CD14-positive monocyte (primary cell): ENCODE results near the gene ADK. TPM values are rescaled to one million over a fixed set of nuclear protein-coding genes. Genes with fewer than 3 reads are reported as not detected.

Source experiments
- DNase-seq, 3 donors: peaks; one replicate each; pipeline ENCODE4 v3.0.0-alpha.2; 2011 to 2022
- H2AFZ ChIP-seq: 2 replicates; pipeline ENCODE4 v1.6.0; 2012; ENCODE audit warnings: mild to moderate bottlenecking, low read depth, low read length, inconsistent platforms; ENCODE audit not compliant: insufficient read depth, poor library complexity, severe bottlenecking
- H3K27ac ChIP-seq, 2 donors: 1 replicate in 1 of 2; 2 replicates in 1 of 2; pipeline ENCODE4 v1.5.1; 2012 to 2013; ENCODE audit warnings: low read length in 2 of 2, control low read depth in 1 of 2, inconsistent platforms in 1 of 2, low read depth in 1 of 2, mild to moderate bottlenecking in 1 of 2
- H3K27me3 ChIP-seq, 2 donors: one replicate each; pipeline versions ENCODE4 v1.6.0 to v1.6.1; 2011 to 2013; ENCODE audit warnings: low read length in 2 of 2; ENCODE audit not compliant: control insufficient read depth in 2 of 2, insufficient read depth in 2 of 2
- H3K36me3 ChIP-seq, 2 donors: replicated peaks in 1 of 2; 1 replicate in 1 of 2; 2 replicates in 1 of 2; pipeline versions ENCODE4 v1.5.1 to v1.6.1; 2012 to 2013; ENCODE audit warnings: low read length in 2 of 2, control low read depth in 1 of 2, inconsistent platforms in 1 of 2, mild to moderate bottlenecking in 1 of 2; ENCODE audit not compliant: insufficient read depth in 2 of 2, control insufficient read depth in 1 of 2
- H3K4me1 ChIP-seq, 2 donors: 1 replicate in 1 of 2; 2 replicates in 1 of 2; pipeline versions ENCODE4 v1.5.1 to v1.6.1; 2012 to 2013; ENCODE audit warnings: low read length in 2 of 2, control low read depth in 1 of 2, inconsistent platforms in 1 of 2, mild to moderate bottlenecking in 1 of 2, moderate library complexity in 1 of 2; ENCODE audit not compliant: insufficient read depth in 2 of 2, control insufficient read depth in 1 of 2
- H3K4me2 ChIP-seq: replicated peaks from 2 replicates; pipeline ENCODE3; 2012; ENCODE audit warnings: low read length, moderate library complexity, mild to moderate bottlenecking; ENCODE audit not compliant: poor library complexity, severe bottlenecking; ENCODE audit errors: extremely low read depth
- H3K4me3 ChIP-seq, 3 experiments: fragments of 200-600 bp in 1 of 3; sonication (generic) in 1 of 3; replicated peaks in 1 of 3; 1 replicate in 2 of 3; 2 replicates in 1 of 3; pipeline ENCODE4 v1.5.1; 2011 to 2013; ENCODE audit warnings: low read length in 3 of 3, mild to moderate bottlenecking in 3 of 3, control low read depth in 2 of 3, low read depth in 2 of 3, inconsistent platforms in 1 of 3, moderate library complexity in 1 of 3
- H3K79me2 ChIP-seq: 2 replicates; pipeline ENCODE4 v1.6.0; 2012; ENCODE audit warnings: mild to moderate bottlenecking, control low read depth, inconsistent platforms, low read length, moderate library complexity; ENCODE audit not compliant: insufficient read depth
- H3K9ac ChIP-seq: 2 replicates; pipeline ENCODE4 v1.6.0; 2017; ENCODE audit warnings: low read length, mild to moderate bottlenecking; ENCODE audit not compliant: insufficient read depth, poor library complexity, severe bottlenecking
- H3K9me3 ChIP-seq, 2 donors: replicated peaks in 1 of 2; 1 replicate in 1 of 2; 2 replicates in 1 of 2; pipeline versions ENCODE4 v1.5.1 to v1.6.1; 2012 to 2013; ENCODE audit warnings: low read length in 2 of 2, control low read depth in 1 of 2; ENCODE audit not compliant: control insufficient read depth in 1 of 2, insufficient read depth in 1 of 2
- H4K20me1 ChIP-seq: 2 replicates; pipeline ENCODE4 v1.6.0; 2012; ENCODE audit warnings: mild to moderate bottlenecking, low read length, control low read depth, moderate library complexity; ENCODE audit not compliant: insufficient read depth
- H3K27ac Mint-ChIP-seq, 7 donors: one replicate each; pipeline ENCODE4 v1.8.0; 2020; ENCODE audit warnings: mild to moderate bottlenecking in 7 of 7, mixed read lengths in 7 of 7, moderate library complexity in 6 of 7, inconsistent platforms in 2 of 7
- H3K27me3 Mint-ChIP-seq, 3 donors: one replicate each; pipeline ENCODE4 v1.8.0; 2021 to 2022; ENCODE audit warnings: low read depth in 3 of 3, mild to moderate bottlenecking in 3 of 3, mixed read lengths in 3 of 3, moderate library complexity in 3 of 3, inconsistent platforms in 1 of 3
- H3K36me3 Mint-ChIP-seq, 2 donors: one replicate each; pipeline ENCODE4 v1.8.0; 2020; ENCODE audit warnings: mixed read lengths in 2 of 2, inconsistent platforms in 1 of 2, mild to moderate bottlenecking in 1 of 2
- H3K4me1 Mint-ChIP-seq: one replicate; pipeline ENCODE4 v1.8.0; 2020; ENCODE audit warnings: mild to moderate bottlenecking, mixed read lengths
- H3K4me3 Mint-ChIP-seq, 2 donors: one replicate each; pipeline ENCODE4 v1.8.0; 2020; ENCODE audit warnings: mild to moderate bottlenecking in 2 of 2, mixed read lengths in 2 of 2, moderate library complexity in 1 of 2
- H3K9me3 Mint-ChIP-seq, 7 donors: one replicate each; pipeline ENCODE4 v1.8.0; 2020 to 2022; ENCODE audit warnings: mixed read lengths in 7 of 7, mild to moderate bottlenecking in 6 of 7, moderate library complexity in 6 of 7, inconsistent platforms in 2 of 7
- WGBS: methylation state at CpG from one replicate; pipeline ENCODE4 v1.1.5; 2013; ENCODE audit warnings: missing lambda C conversion rate; ENCODE audit not compliant: insufficient coverage; 5-methylcytosine and 5-hydroxymethylcytosine counted together
- intact Hi-C, 2 donors: fragments of 100-400 bp; cut with micrococcal nuclease; formaldehyde crosslinking; loops; one replicate each; pipeline versions ENCODE4 v1.15.0 to v1.15.1; 2023
- polyA plus RNA-seq, 3 donors: library from polyadenylated mRNA; depleted of rRNA in 1 of 3; unstranded in 2 of 3; stranded (reverse) in 1 of 3; fragments of 300-500 nt in 2 of 3; fragments of >200 nt in 1 of 3; fragmentation: Illumina TruSeq in 2 of 3; gene quantifications; 1 replicate in 2 of 3; 2 replicates in 1 of 3; pipeline ENCODE4 v1.2.3, GENCODE V29; 2012 to 2021
- TF ChIP-seq, protein P1 (sequence below): fragments of 200-600 bp; IDR thresholded peaks from one replicate; pipeline ENCODE4 v1.8.0; 2022; ENCODE audit warnings: antibody characterized with exemption, mild to moderate bottlenecking

ADK gene
- polyA plus RNA-seq, 3 donors, result 6.4 to 38.2 (median 35.7) TPM

DNA sequence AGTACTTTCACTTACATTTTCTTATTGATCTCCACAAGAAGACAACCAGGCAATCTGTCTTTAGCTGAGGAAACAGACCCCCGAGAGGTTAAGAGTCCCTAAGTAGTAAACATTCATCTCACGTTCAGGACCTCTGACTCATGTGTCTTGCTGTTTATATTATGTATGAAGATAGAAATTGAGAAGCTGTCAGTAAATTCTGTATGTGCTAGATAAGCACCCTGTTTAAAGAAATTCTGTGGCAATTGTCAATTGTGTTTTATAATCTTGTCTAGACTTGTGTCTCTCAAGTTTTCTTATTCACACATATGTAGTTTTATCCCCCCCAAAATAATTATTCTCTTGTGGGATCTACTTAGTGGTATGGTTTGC lies 14.5 kb downstream of the ADK start:
- TF ChIP-seq, protein P1, sequence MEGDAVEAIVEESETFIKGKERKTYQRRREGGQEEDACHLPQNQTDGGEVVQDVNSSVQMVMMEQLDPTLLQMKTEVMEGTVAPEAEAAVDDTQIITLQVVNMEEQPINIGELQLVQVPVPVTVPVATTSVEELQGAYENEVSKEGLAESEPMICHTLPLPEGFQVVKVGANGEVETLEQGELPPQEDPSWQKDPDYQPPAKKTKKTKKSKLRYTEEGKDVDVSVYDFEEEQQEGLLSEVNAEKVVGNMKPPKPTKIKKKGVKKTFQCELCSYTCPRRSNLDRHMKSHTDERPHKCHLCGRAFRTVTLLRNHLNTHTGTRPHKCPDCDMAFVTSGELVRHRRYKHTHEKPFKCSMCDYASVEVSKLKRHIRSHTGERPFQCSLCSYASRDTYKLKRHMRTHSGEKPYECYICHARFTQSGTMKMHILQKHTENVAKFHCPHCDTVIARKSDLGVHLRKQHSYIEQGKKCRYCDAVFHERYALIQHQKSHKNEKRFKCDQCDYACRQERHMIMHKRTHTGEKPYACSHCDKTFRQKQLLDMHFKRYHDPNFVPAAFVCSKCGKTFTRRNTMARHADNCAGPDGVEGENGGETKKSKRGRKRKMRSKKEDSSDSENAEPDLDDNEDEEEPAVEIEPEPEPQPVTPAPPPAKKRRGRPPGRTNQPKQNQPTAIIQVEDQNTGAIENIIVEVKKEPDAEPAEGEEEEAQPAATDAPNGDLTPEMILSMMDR, result no peak
- peaks cover 64 to 67% of the 10 kb centered on the region in 2 donors for H3K4me1 ChIP-seq
- H3K27ac ChIP-seq, result peak overlapping the region; percentile 78 to 93
- no CpG with 5 or more reads among the region's 2 CpGs for WGBS
- H3K4me2 ChIP-seq, result no peak overlapping the region
- Mint-ChIP-seq H3K4me1 (peaks cover 57% of the 10 kb centered on the region), H3K9me3 (no peaks in the 10 kb centered on the region), H3K27ac (peak overlapping the region in 6 of 7 donors; percentile 84 to 95 (median 93)), H3K27me3 (no peaks in the 10 kb centered on the region), H3K36me3 (peaks cover 0 to 3% of the 10 kb centered on the region in 2 donors), H3K4me3 (no peak overlapping the region)
- peak in 2 of 3 donors; percentile 32 to 59 for DNase-seq
- no peaks in the 10 kb centered on the region for H3K9me3 ChIP-seq
- H3K4me3 ChIP-seq, result peak overlapping the region in 1 of 3 experiments; percentile 33
- H4K20me1 ChIP-seq, result no peaks in the 10 kb centered on the region
- no peaks in the 10 kb centered on the region for H3K36me3 ChIP-seq
- H3K9ac ChIP-seq, result no peak overlapping the region
- no peak overlapping the region for H2AFZ ChIP-seq
- no peaks in the 10 kb centered on the region for H3K27me3 ChIP-seq
- intact Hi-C loops, result no loop called here
- peaks cover 16% of the 10 kb centered on the region for H3K79me2 ChIP-seq

DNA sequence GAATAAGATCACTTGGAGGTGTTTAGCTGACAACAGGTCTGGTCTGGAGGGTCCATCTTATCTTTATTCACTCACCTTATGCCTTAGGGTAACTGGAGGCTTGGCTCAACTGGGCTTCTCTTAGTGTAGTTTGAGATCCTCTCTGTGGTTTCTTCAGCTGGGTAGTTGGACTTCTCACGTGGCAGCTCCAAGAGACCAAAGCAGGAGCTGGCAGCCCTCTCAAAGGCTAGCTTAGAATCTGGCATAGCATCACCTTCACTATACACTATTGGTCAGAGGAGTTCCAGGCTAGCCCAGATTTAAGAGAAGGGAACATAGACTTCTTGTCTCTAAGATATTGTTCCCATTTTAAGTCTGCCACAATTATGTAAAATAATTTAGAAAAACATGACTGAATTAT lies 16.4 kb downstream of the ADK start:
- Histone ChIP-seq H4K20me1 (no peaks in the 10 kb centered on the region), H3K27me3 (no peaks in the 10 kb centered on the region), H3K4me3 (no peak overlapping the region), H3K36me3 (no peaks in the 10 kb centered on the region), H3K4me1 (peaks cover 67 to 68% of the 10 kb centered on the region in 2 donors), H3K79me2 (peaks cover 22% of the 10 kb centered on the region), H3K9me3 (no peaks in the 10 kb centered on the region), H3K4me2 (no peak overlapping the region), H3K9ac (no peak overlapping the region), H2AFZ (no peak overlapping the region), H3K27ac (peak overlapping the region; percentile 73 to 93)
- no peaks in the 10 kb centered on the region for H3K9me3 Mint-ChIP-seq
- intact Hi-C loops, result no loop called here
- TF ChIP-seq, protein P1, result no peak
- H3K36me3 Mint-ChIP-seq, result no peaks in the 10 kb centered on the region
- WGBS, result no CpG with 5 or more reads among the region's 1 CpG
- H3K27me3 Mint-ChIP-seq, result no peaks in the 10 kb centered on the region
- H3K4me3 Mint-ChIP-seq, result no peak overlapping the region
- H3K4me1 Mint-ChIP-seq, result peaks cover 56% of the 10 kb centered on the region
- H3K27ac Mint-ChIP-seq, result peak overlapping the region; percentile 86 to 95 (median 90)
- peak in 2 of 3 donors; percentile 35 to 57 for DNase-seq
